HEK293 (cell line): ENCODE measurements around the gene SMC3.

Experiments used
- BCL11B ChIP-seq: fragments of 450-650 bp; formaldehyde crosslinking; IDR thresholded peaks from 2 replicates; pipeline ENCODE4 v1.5.1; 2016; ENCODE audit warnings: low read depth, missing biosample characterization, missing genetic modification characterization
- GFI1B ChIP-seq: fragments of 450-650 bp; formaldehyde crosslinking; IDR thresholded peaks from 2 replicates; pipeline ENCODE4 v1.5.1; 2016; ENCODE audit warnings: missing biosample characterization, missing genetic modification characterization
- KLF10 ChIP-seq: fragments of 450-650 bp; IDR thresholded peaks from 2 replicates; pipeline ENCODE4 v1.5.1; 2018; ENCODE audit warnings: missing biosample characterization, mild to moderate bottlenecking, missing genetic modification characterization
- MZF1 ChIP-seq: fragments of 450-650 bp; formaldehyde crosslinking; IDR thresholded peaks from 2 replicates; pipeline ENCODE4 v1.5.1; 2017; ENCODE audit warnings: missing biosample characterization, missing genetic modification characterization, borderline replicate concordance
- PRDM10 ChIP-seq: fragments of 450-650 bp; formaldehyde crosslinking; IDR thresholded peaks from 2 replicates; pipeline ENCODE4 v1.5.1; 2016; ENCODE audit warnings: missing biosample characterization, missing genetic modification characterization
- REPIN1 ChIP-seq: fragments of 450-650 bp; formaldehyde crosslinking; IDR thresholded peaks from 2 replicates; pipeline ENCODE4 v1.5.1; 2017; ENCODE audit warnings: missing biosample characterization, missing genetic modification characterization, low read depth
- ZBTB17 ChIP-seq: fragments of 450-650 bp; formaldehyde crosslinking; IDR thresholded peaks from 2 replicates; pipeline ENCODE4 v1.5.1; 2016; ENCODE audit warnings: missing biosample characterization, missing genetic modification characterization
- ZBTB49 ChIP-seq: fragments of 450-650 bp; formaldehyde crosslinking; IDR thresholded peaks from 2 replicates; pipeline ENCODE4 v1.5.1; 2016; ENCODE audit warnings: missing biosample characterization, missing genetic modification characterization, low read depth
- ZBTB7A ChIP-seq: fragments of 450-650 bp; formaldehyde crosslinking; IDR thresholded peaks from 2 replicates; pipeline ENCODE4 v1.5.1; 2016; ENCODE audit warnings: low read depth, missing biosample characterization, missing genetic modification characterization
- ZEB2 ChIP-seq: fragments of 450-650 bp; formaldehyde crosslinking; IDR thresholded peaks from 2 replicates; pipeline ENCODE4 v1.5.1; 2016; ENCODE audit warnings: missing biosample characterization, missing genetic modification characterization
- ZFHX2 ChIP-seq: fragments of 450-650 bp; formaldehyde crosslinking; conservative IDR thresholded peaks from 2 replicates; pipeline ENCODE4 v1.5.1; 2016; ENCODE audit warnings: missing biosample characterization, missing genetic modification characterization
- ZFP69B ChIP-seq: fragments of 450-650 bp; formaldehyde crosslinking; IDR thresholded peaks from 2 replicates; pipeline ENCODE4 v1.5.1; 2016; ENCODE audit warnings: missing biosample characterization, missing genetic modification characterization
- ZNF157 ChIP-seq: fragments of 450-650 bp; formaldehyde crosslinking; IDR thresholded peaks from 2 replicates; pipeline ENCODE4 v1.5.1; 2016; ENCODE audit warnings: missing biosample characterization, missing genetic modification characterization
- ZNF221 ChIP-seq: fragments of 450-650 bp; formaldehyde crosslinking; IDR thresholded peaks from 2 replicates; pipeline ENCODE4 v1.5.1; 2017; ENCODE audit warnings: missing biosample characterization, missing genetic modification characterization, borderline replicate concordance
- ZNF223 ChIP-seq: fragments of 450-650 bp; formaldehyde crosslinking; IDR thresholded peaks from 2 replicates; pipeline ENCODE4 v1.5.1; 2016; ENCODE audit warnings: missing biosample characterization, missing genetic modification characterization
- ZNF266 ChIP-seq: fragments of 450-650 bp; formaldehyde crosslinking; IDR thresholded peaks from 2 replicates; pipeline ENCODE4 v1.5.1; 2016; ENCODE audit warnings: missing biosample characterization, missing genetic modification characterization, low read depth
- ZNF274 ChIP-seq, 2 experiments: fragments of 200-500 bp in 1 of 2; fragments of 450-650 bp in 1 of 2; sonication (Bioruptor generic) in 1 of 2; formaldehyde crosslinking in 1 of 2; IDR thresholded peaks; 2 replicates each; pipeline versions ENCODE4 v1.5.1 to v1.6.1; 2014 to 2016; ENCODE audit warnings: borderline replicate concordance in 1 of 2, inconsistent platforms in 1 of 2, low read length in 1 of 2, missing biosample characterization in 1 of 2, missing genetic modification characterization in 1 of 2
- ZNF324 ChIP-seq: fragments of 450-650 bp; formaldehyde crosslinking; IDR thresholded peaks from 2 replicates; pipeline ENCODE4 v1.5.1; 2016; ENCODE audit warnings: missing biosample characterization, missing genetic modification characterization
- ZNF391 ChIP-seq: fragments of 450-650 bp; formaldehyde crosslinking; IDR thresholded peaks from 2 replicates; pipeline ENCODE4 v1.5.1; 2016; ENCODE audit warnings: low read depth, missing biosample characterization, missing genetic modification characterization, borderline replicate concordance
- ZNF423 ChIP-seq: fragments of 450-650 bp; formaldehyde crosslinking; IDR thresholded peaks from 2 replicates; pipeline ENCODE4 v1.5.1; 2016; ENCODE audit warnings: missing biosample characterization, missing genetic modification characterization
- ZNF449 ChIP-seq: fragments of 450-650 bp; formaldehyde crosslinking; IDR thresholded peaks from 2 replicates; pipeline ENCODE4 v1.5.1; 2017; ENCODE audit warnings: missing biosample characterization, mild to moderate bottlenecking, missing genetic modification characterization, moderate library complexity
- ZNF501 ChIP-seq: fragments of 450-650 bp; formaldehyde crosslinking; IDR thresholded peaks from 2 replicates; pipeline ENCODE4 v1.5.1; 2016; ENCODE audit warnings: missing biosample characterization, missing genetic modification characterization
- ZNF580 ChIP-seq: fragments of 450-650 bp; formaldehyde crosslinking; IDR thresholded peaks from 2 replicates; pipeline ENCODE4 v1.5.1; 2016; ENCODE audit warnings: missing biosample characterization, missing genetic modification characterization
- ZNF624 ChIP-seq: fragments of 450-650 bp; formaldehyde crosslinking; IDR thresholded peaks from 2 replicates; pipeline ENCODE4 v1.5.1; 2017; ENCODE audit warnings: missing biosample characterization, missing genetic modification characterization
- ZNF654 ChIP-seq: fragments of 450-650 bp; formaldehyde crosslinking; IDR thresholded peaks from 2 replicates; pipeline ENCODE4 v1.5.1; 2016; ENCODE audit warnings: low read depth, missing biosample characterization, missing genetic modification characterization
- ZNF707 ChIP-seq: fragments of 450-650 bp; formaldehyde crosslinking; IDR thresholded peaks from 2 replicates; pipeline ENCODE4 v1.5.1; 2016; ENCODE audit warnings: missing biosample characterization, missing genetic modification characterization
- ZSCAN18 ChIP-seq: fragments of 450-650 bp; formaldehyde crosslinking; IDR thresholded peaks from 2 replicates; pipeline ENCODE4 v1.5.1; 2016; ENCODE audit warnings: missing biosample characterization, missing genetic modification characterization
- ZSCAN4 ChIP-seq: fragments of 450-650 bp; formaldehyde crosslinking; IDR thresholded peaks from 2 replicates; pipeline ENCODE4 v1.5.1; 2017; ENCODE audit warnings: missing biosample characterization, missing genetic modification characterization

The SMC3 gene

GRCh38 chr10:110567201-110568054, at the start of gene SMC3 (continued):
- TF ChIP-seq ZNF223 (tag by site-specific recombination) = no peak
- TF ChIP-seq ZBTB7A (tag by site-specific recombination) = peak; percentile 92
- peak; percentile 5 for TF ChIP-seq ZBTB17 (tag by site-specific recombination)
- peak; percentile 45; the same call in 1 of the 2 replicates for TF ChIP-seq ZNF501 (tag by site-specific recombination)
- no peak; the same call in 1 of the 2 replicates for TF ChIP-seq MZF1 (tag by site-specific recombination)
- TF ChIP-seq ZSCAN18 = no peak
- no peak for TF ChIP-seq ZNF423 (tag by site-specific recombination)
- no peak for TF ChIP-seq ZNF221 (tag by site-specific recombination)
- peak; percentile 78 for TF ChIP-seq ZFHX2 (tag by site-specific recombination)
- no peak; the same call in 1 of the 2 replicates for TF ChIP-seq ZFP69B (tag by site-specific recombination)
- no peak for TF ChIP-seq ZSCAN4
- peak; percentile 31; the same call in 1 of the 2 replicates for TF ChIP-seq ZEB2
- TF ChIP-seq ZNF707 (tag by site-specific recombination) = no peak
- no peak for TF ChIP-seq ZNF449 (tag by site-specific recombination)
- TF ChIP-seq PRDM10 (tag by site-specific recombination) = peak; percentile 100
- no peak for TF ChIP-seq GFI1B (tag by site-specific recombination)
- TF ChIP-seq KLF10 (tag by site-specific recombination) = peak; percentile 48; the same call in 1 of the 2 replicates
- TF ChIP-seq ZNF580 (tag by site-specific recombination) = no peak
- no peak for TF ChIP-seq ZNF266 (tag by site-specific recombination)
- TF ChIP-seq ZNF624 (tag by site-specific recombination) = no peak
- TF ChIP-seq ZNF324 (tag by site-specific recombination) = peak; percentile 65
- no peak for TF ChIP-seq ZNF274 (IDR thresholded peaks at IDR 0.05; ENCODE audit: low read length)
- no peak for TF ChIP-seq ZNF274 (tag by site-specific recombination; IDR thresholded peaks at IDR 0.05; ENCODE audit: borderline replicate concordance)
- TF ChIP-seq ZNF157 (tag by site-specific recombination) = no peak
- TF ChIP-seq ZNF391 (tag by site-specific recombination) = peak; percentile 26; the same call in 1 of the 2 replicates
- no peak for TF ChIP-seq ZBTB49 (tag by site-specific recombination)
- no peak for TF ChIP-seq ZNF654 (tag by site-specific recombination)
- peak; percentile 53; the same call in 1 of the 2 replicates for TF ChIP-seq BCL11B (tag by site-specific recombination)
- no peak for TF ChIP-seq REPIN1 (tag by site-specific recombination)
